HL-60 (cell line): Measurements from ENCODE around the gene EIF4E1B.

ENCODE experiments used
- CTCF ChIP-seq: IDR thresholded peaks from one replicate; pipeline ENCODE4 v1.5.1; 2011; ENCODE audit warnings: low read length, control low read depth, inconsistent platforms; ENCODE audit not compliant: insufficient read depth
- GABPA ChIP-seq: IDR thresholded peaks from 2 replicates; pipeline ENCODE4 v1.6.1; 2012; ENCODE audit warnings: low read depth
- POLR2AphosphoS5 ChIP-seq: IDR thresholded peaks from 2 replicates; pipeline ENCODE4 v1.6.1; 2012; ENCODE audit warnings: low read depth
- REST ChIP-seq: IDR thresholded peaks from 2 replicates; pipeline ENCODE4 v1.6.1; 2012; ENCODE audit warnings: low read depth; ENCODE audit not compliant: insufficient replicate concordance

- no peak for TF ChIP-seq CTCF
- TF ChIP-seq REST: no peak
- no peak for TF ChIP-seq POLR2AphosphoS5
- TF ChIP-seq GABPA: no peak
Measured at GRCh38 chr5:176624142-176624541, 6.3 kb upstream of the EIF4E1B start.
